NCI-H69 (cell line): Measurements from ENCODE around the gene EVI5L.
A peak's percentile ranks its signal among the peaks of the same experiment; 100 is the strongest.

ENCODE experiments used
- DNase-seq: peaks from one replicate; lab custom pipeline; 2025; lab: John Stamatoyannopoulos, UW

The EVI5L gene

DNA sequence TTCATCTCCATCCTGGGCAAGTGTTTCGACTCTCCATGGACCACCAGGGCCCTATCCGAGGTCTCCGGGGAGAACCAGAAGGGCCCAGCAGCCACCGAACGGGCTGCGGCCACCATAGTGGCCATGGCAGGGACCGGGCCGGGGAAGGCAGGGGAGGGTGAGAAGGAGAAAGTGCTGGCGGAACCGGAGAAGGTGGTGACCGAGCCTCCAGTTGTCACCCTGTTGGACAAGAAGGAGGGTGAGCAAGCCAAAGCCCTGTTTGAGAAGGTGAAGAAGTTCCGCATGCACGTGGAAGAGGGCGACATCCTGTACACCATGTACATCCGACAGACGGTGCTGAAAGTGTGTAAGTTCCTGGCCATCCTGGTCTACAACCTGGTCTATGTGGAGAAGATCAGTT, 68.9 kb downstream of the EVI5L start:
- no peak for DNase-seq

DNA sequence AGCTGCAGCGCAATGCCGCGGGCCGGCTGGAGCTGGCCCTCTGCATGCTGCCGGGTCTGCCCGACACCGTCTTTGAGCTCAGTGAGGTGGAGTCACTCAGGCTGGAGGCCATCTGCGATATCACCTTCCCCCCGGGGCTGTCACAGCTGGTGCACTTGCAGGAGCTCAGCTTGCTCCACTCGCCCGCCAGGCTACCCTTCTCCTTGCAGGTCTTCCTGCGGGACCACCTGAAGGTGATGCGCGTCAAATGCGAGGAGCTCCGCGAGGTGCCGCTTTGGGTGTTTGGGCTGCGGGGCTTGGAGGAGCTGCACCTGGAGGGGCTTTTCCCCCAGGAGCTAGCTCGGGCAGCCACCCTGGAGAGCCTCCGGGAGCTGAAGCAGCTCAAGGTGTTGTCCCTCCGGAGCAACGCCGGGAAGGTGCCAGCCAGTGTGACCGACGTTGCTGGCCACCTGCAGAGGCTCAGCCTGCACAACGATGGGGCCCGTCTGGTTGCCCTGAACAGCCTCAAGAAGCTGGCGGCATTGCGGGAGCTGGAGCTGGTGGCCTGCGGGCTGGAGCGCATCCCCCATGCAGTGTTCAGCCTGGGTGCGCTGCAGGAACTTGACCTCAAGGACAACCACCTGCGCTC, 69.8 kb downstream of the EVI5L start:
- DNase-seq: no peak

GRCh38 chr19:7900401-7900870, 70.4 kb downstream of the EVI5L start:
- no peak for DNase-seq

DNA sequence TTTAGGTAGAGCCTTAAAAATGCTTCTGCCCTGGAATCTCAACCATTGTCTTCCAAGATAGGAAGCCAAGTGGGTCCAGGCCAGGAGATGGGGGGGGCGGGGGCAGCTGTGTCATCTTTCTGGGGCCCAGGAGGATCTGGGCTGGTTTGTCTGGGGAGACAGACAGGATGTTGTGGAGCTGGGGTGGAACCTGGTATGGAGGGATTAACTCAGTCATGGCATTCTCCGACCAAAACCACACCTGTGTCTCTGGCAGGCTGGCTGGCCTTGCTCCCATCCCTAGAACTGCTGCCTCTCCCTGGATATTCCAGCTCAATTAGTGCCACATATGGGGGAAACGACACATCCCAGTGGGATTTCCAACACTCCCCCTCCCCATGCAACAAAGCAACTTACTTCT, 70.9 kb downstream of the EVI5L start:
- DNase-seq: no peak

- no peak for DNase-seq
These were observed 71.3 kb downstream of the EVI5L start for GRCh38 chr19:7901337-7901736.

- DNase-seq: peak; percentile 36
These were observed 72.8 kb downstream of the EVI5L start for GRCh38 chr19:7902796-7903243.

- peak; percentile 99 for DNase-seq
These were observed 73.4 kb downstream of the EVI5L start, which contains the start of gene MAP2K7 for GRCh38 chr19:7903244-7904073. Gene MAP2K7, plus strand, starts transcription at chr19:7903877. Its CDS starts 68 bp downstream, at chr19:7903945.

DNA sequence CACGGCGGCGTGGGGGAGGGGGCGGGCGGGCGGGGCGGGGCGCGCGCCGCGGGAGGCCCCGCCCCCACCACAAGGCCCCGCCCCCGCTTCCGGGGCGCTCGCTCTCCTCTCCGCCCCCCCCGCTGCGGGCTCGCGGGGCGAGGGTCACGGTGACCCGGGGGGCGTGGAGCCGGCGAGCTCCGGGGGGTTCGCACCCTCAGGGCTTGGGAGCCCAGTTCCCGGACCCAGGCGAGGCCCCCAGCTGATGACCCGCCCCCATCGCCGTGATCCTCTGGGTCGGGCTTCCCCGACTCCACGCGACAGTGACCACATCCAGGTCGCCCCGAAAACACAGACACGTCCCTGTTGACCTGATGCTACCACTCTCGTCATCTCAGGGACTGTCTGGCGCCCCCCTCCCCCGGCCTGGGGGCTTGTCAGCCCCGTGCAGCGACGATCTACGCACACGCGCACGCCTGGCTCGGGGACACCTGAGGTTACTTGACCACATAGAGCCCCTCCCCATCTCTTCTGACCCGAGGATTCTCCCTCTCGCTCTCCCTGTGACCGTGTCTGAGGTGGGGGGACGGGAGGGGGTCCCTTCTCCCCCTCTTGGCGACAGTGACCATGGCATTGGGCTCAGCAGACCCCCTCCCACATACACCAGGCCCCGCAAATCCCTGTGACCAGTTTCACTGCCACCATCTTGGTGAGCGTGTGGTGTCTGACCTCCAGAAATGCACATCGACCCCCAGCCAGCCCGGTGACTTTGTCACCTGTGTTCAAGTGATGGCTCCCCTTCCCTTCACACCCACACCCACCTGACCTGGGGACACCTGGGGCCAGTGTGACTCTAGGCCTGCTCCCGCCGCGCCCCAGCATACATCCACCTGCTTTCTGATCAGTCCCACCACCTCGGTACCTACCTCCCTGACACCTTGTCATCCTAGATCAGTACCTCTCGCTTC, 74.3 kb downstream of the EVI5L start:
- DNase-seq: peak; percentile 82

DNA sequence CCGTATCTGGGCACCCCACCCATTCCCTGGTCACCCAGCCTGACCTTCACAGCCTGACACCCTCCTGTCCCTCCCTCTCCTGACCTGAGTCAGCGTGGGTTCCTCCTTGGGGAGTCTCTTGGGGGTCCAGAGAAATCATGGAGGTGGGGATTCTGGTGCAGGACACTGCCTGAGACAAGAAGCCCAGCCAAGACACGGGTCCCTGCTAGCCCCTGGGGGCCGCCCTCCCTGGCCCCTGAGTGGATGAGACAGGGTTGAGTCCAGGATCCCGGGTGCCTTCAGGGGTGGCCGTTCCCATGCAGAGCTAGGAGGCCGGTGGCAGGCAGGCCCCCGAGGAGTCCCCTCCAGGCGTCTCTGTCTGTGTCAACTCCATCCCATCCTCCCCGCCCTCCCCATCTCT, 75.2 kb downstream of the EVI5L start:
- no peak for DNase-seq

DNA sequence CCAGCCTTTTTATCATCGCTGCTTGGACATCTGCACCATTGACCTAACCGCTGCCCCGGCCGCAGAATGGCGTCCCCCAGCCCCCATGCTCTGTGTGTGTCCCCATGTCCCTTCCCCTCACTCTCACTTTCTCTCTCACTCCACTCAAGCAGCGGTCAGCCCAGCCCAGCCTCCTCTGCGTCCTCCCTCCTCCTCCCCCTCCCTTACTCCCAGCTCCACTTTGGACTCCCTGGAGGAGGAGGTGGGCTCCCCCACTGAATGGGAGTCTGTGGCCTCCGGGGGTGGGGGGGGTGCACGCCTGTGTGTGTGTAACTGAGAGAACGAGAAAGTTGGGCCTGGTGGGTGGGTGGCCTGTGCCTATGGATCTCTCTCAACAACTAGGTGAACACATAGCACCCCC, 75.8 kb downstream of the EVI5L start:
- no peak for DNase-seq

DNA sequence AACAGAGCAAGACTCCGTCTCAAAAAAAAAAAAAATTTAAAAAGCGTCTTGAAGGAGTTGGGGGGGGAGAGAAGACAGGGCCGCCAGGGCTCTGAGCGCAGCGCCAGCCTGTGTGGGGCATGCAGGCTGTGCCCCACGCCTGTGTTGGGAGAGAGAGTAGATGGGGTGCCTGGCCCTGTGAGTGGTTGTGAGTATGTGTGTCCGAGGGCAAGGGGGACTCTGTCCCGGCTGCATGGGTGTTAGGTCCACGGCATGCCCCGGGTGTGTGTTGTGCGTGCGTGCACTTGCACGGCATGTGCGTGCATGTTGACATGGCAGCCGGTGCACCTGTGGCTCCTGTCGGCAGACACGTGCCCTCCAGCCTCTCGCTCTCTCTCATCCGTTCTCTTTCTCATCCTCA, 77.1 kb downstream of the EVI5L start:
- DNase-seq: no peak

DNA sequence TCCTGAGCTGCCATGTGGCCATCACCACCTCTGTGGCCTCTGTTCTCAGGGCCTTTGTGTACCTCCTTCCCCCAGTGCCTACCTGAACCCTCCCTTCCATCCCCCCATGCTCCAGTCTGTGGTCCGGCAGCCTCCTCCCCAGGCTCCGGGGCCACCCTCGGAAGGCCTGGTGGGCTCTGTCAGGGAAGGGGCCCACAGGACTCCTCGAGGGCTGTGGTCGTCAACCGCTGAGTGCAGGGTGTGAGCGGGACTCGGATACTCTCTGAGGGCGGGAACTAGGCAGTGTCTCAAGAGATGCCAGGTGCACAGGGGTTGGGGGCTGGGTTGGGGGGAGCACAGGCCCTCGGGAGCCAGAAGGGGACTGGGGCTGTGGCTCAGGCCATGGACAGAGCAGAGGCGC, 77.5 kb downstream of the EVI5L start:
- no peak for DNase-seq

- DNase-seq: no peak
These were observed 78.2 kb downstream of the EVI5L start for GRCh38 chr19:7908078-7908699.

DNA sequence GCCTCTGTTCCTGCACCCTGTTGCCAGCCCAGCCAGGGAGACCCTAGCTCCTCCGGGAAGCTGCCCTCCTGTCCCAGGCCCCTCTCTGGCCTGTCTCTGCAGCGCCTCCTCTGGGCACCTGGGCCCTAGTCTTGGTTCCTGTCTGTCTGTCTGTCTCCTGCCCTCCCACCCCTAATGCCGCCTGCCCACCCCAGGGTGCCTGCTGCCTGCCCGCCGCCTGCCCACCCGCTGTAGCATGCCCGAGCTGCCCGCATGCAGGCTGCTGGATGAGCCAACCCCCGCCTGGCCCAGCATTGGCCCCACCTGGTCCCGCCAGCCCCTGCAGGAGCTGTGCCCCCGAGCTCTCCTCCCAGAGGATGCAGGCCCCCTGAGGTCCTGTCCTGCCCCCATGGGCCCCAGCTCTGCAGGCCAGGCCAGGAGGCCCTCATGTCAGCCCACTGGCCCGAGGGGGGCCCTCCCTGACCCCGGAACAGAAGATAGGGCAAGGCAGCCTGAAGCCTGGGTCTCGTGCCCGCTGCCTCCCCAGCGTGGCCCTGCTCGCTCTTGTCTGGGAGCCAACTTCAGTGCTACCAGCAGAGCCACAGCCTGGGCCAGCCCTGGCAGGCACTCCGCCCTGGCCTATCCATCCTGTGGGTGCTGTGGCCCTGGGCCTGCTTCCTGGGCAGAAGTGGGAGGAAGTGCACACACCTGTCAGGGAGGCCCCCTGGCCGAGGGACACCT, 78.9 kb downstream of the EVI5L start:
- DNase-seq: no peak

DNA sequence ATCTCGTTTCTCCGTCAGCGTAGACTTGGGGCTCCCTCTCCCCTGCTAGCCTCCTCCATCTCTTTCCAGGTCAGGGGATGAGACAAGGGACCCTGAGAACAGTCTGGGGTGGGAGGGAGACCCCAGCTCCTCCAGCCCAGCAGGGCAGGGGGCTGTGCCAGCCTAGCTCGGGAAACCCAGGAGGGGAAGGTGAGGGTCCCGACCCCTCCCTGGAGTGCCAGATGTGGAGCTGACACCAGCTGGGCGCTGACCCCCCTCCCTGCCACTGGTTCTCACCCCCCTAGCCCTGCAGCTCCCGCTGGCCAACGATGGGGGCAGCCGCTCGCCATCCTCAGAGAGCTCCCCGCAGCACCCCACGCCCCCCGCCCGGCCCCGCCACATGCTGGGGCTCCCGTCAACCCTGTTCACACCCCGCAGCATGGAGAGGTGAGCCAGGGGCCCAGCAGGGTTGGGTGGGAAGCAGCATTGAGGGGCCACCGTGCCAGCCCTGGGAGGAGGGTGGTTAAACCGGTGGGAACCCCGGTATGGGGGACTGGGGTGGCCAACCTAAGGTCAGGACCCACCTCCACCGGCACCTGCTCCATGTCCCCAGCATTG, 79.6 kb downstream of the EVI5L start:
- no peak for DNase-seq

DNA sequence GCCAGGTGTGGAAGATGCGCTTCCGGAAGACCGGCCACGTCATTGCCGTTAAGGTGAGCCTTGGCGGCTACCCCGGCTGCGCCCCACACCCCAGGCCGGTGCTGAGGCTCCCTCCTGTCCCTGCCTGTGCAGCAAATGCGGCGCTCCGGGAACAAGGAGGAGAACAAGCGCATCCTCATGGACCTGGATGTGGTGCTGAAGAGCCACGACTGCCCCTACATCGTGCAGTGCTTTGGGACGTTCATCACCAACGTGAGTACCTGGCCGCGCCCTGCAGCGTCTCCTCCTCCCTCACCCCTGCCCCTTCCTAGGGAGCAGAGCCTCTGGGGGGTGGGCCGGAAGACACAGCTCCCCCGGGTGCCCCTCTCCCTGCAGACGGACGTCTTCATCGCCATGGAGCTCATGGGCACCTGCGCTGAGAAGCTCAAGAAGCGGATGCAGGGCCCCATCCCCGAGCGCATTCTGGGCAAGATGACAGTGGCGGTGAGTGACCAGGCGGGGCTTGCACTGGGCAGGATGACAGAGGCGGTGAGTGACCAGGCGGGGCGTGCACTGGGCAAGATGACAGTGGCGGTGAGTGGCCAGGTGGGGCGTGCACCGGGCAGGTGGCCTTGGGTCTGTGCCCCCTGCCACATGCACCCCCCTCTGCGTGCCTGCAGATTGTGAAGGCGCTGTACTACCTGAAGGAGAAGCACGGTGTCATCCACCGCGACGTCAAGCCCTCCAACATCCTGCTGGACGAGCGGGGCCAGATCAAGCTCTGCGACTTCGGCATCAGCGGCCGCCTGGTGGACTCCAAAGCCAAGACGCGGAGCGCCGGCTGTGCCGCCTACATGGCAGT, 80.5 kb downstream of the EVI5L start:
- DNase-seq: no peak

GRCh38 chr19:7911508-7912143, 81.6 kb downstream of the EVI5L start:
- DNase-seq: no peak

GRCh38 chr19:7912144-7912696, 82.2 kb downstream of the EVI5L start:
- no peak for DNase-seq
